K562 (cell line): Measurements from ENCODE around the gene ERGIC3. TPM values are rescaled to one million over a fixed set of nuclear protein-coding genes. Genes with fewer than 3 reads are reported as not detected.

Experiments used
- ATAC-seq: fragments of 200-7000 bp; cut with Tn5 transposase; 3 replicates; pipeline ENCODE4 v1.9.1; 2020; ENCODE audit warnings: moderate library complexity
- BruUV-seq: library from RNA; stranded (reverse); fragments of 400-500 nt; replicated peaks from 2 replicates; lab custom pipeline; 2021; lab: Mats Ljungman, UMichigan
- CTCF ChIA-PET: fragments of 300-600 bp; formaldehyde crosslinking; extraction: SDS; loops from one replicate; lab custom pipeline; 2021; ENCODE audit warnings: low intra/inter-chr PET ratio; lab: Yijun Ruan, JAX
- POLR2A ChIA-PET: fragments of 300-600, 350-650 bp; sonication (Branson Sonifier 250); formaldehyde crosslinking; extraction: SDS; loops from one replicate; lab custom pipeline; 2021; ENCODE audit warnings: antibody characterized with exemption, inconsistent platforms; lab: Yijun Ruan, JAX
- DNase-seq, 4 experiments: peaks; one replicate each; pipeline versions ENCODE4 v3.0.0 to v3.0.0-alpha.2; 2011 to 2018; ENCODE audit warnings: low spot score in 3 of 4, mixed read lengths in 3 of 4; ENCODE audit errors: extremely low read depth in 1 of 4
- FAIRE-seq: peaks from 2 replicates; lab custom pipeline; 2011; peaks lifted over from hg19 to GRCh38; lab: Jason Lieb, UNC
- H2AFZ ChIP-seq: 2 replicates; pipeline ENCODE4 v1.6.0; 2011; ENCODE audit warnings: low read depth, low read length, control low read depth, inconsistent platforms
- H3K27ac ChIP-seq: fragments of 200-600 bp; 3 replicates; pipeline ENCODE4 v1.8.0; 2011; ENCODE audit warnings: low read depth, mild to moderate bottlenecking, control low read depth, inconsistent platforms, low read length, moderate library complexity, mixed read lengths; ENCODE audit errors: extremely low read depth
- H3K27me3 ChIP-seq, 2 experiments: fragments of 300-600 bp in 1 of 2; 2 replicates in 1 of 2; 3 replicates in 1 of 2; pipeline versions ENCODE4 v1.6.0 to v1.8.0; 2011; ENCODE audit warnings: inconsistent platforms in 2 of 2, low read length in 2 of 2, mild to moderate bottlenecking in 1 of 2, mixed read lengths in 1 of 2, moderate library complexity in 1 of 2; ENCODE audit not compliant: control insufficient read depth in 2 of 2, insufficient read depth in 2 of 2
- H3K36me3 ChIP-seq: fragments of 300-600 bp; 3 replicates; pipeline ENCODE4 v1.8.0; 2011; ENCODE audit warnings: mild to moderate bottlenecking, low read length, inconsistent platforms; ENCODE audit not compliant: control insufficient read depth, insufficient read depth
- H3K4me1 ChIP-seq, 2 experiments: fragments of 200-600 bp in 1 of 2; replicated peaks in 1 of 2; 2 replicates in 1 of 2; 3 replicates in 1 of 2; pipeline versions ENCODE4 v1.5.1 to v1.8.0; 2011; ENCODE audit warnings: inconsistent platforms in 2 of 2, low read length in 2 of 2, mild to moderate bottlenecking in 1 of 2, mixed read lengths in 1 of 2, moderate library complexity in 1 of 2; ENCODE audit not compliant: control insufficient read depth in 2 of 2, insufficient read depth in 2 of 2
- H3K4me2 ChIP-seq: 2 replicates; pipeline ENCODE4 v1.6.1; 2011; ENCODE audit warnings: low read length, control low read depth, inconsistent platforms, mixed read lengths; ENCODE audit not compliant: insufficient read depth
- H3K4me3 ChIP-seq: fragments of 200-600 bp; sonication (generic), shearing (Covaris generic); 2 replicates; pipeline ENCODE4 v1.5.1; 2016; ENCODE audit warnings: control low read depth, inconsistent platforms
- H3K79me2 ChIP-seq: fragments of 200-600 bp; 3 replicates; pipeline ENCODE4 v1.8.0; 2011; ENCODE audit warnings: low read length, inconsistent platforms; ENCODE audit not compliant: control insufficient read depth, insufficient read depth
- H3K9ac ChIP-seq, 2 experiments: 2 replicates each; pipeline versions ENCODE4 v1.6.0 to v1.6.1; 2011; ENCODE audit warnings: low read depth in 2 of 2, low read length in 2 of 2, control low read depth in 1 of 2, inconsistent platforms in 1 of 2, mild to moderate bottlenecking in 1 of 2, mixed read lengths in 1 of 2; ENCODE audit not compliant: insufficient read depth in 1 of 2
- H3K9me1 ChIP-seq: one replicate; pipeline ENCODE4 v1.6.0; 2011; ENCODE audit warnings: inconsistent platforms, mild to moderate bottlenecking, low read length, moderate library complexity; ENCODE audit not compliant: control insufficient read depth, insufficient read depth
- H3K9me3 ChIP-seq: replicated peaks from 2 replicates; pipeline ENCODE4 v1.5.1; 2011; ENCODE audit warnings: low read depth, low read length, inconsistent platforms; ENCODE audit not compliant: control insufficient read depth, insufficient read depth
- H4K20me1 ChIP-seq: replicated peaks from 2 replicates; pipeline ENCODE4 v1.6.1; 2011; ENCODE audit warnings: low read length, inconsistent platforms, mixed read lengths; ENCODE audit not compliant: control insufficient read depth, insufficient read depth
- ARID3A ChIP-seq: IDR thresholded peaks from 2 replicates; pipeline ENCODE4 v1.6.1; 2012; ENCODE audit warnings: low read depth, low read length, improper control_type of control experiment, borderline replicate concordance
- BACH1 ChIP-seq: fragments of 200-800 bp; sonication (Bioruptor generic); IDR thresholded peaks from 2 replicates; pipeline ENCODE4 v1.6.1; 2016; ENCODE audit warnings: missing genetic modification characterization, missing compliant biosample characterization
- CREB1 ChIP-seq, 2 experiments: sonication (generic) in 1 of 2; formaldehyde crosslinking in 1 of 2; IDR thresholded peaks; 2 replicates each; pipeline versions ENCODE4 v1.6.1 to v1.8.0; 2012 to 2022; ENCODE audit warnings: inconsistent platforms in 1 of 2, mild to moderate bottlenecking in 1 of 2, missing genetic modification reagents in 1 of 2, moderate library complexity in 1 of 2
- KAT7 ChIP-seq: sonication (generic); formaldehyde crosslinking; IDR thresholded peaks from 2 replicates; pipeline ENCODE4 v1.8.0; 2022; ENCODE audit warnings: missing genetic modification reagents, mild to moderate bottlenecking, borderline replicate concordance
- MYBL2 ChIP-seq, 2 experiments: fragments of 450-650 bp in 1 of 2; sonication (generic) in 1 of 2; formaldehyde crosslinking in 1 of 2; IDR thresholded peaks; 2 replicates each; pipeline versions ENCODE4 v1.6.1 to v1.8.1; 2017 to 2022; ENCODE audit warnings: borderline replicate concordance in 1 of 2, inconsistent platforms in 1 of 2, low read depth in 1 of 2, mild to moderate bottlenecking in 1 of 2, missing genetic modification reagents in 1 of 2, moderate library complexity in 1 of 2
- PKNOX1 ChIP-seq: fragments of 450-650 bp; IDR thresholded peaks from 2 replicates; pipeline ENCODE4 v1.6.1; 2016
- SFPQ ChIP-seq: fragments of 200-400 bp; formaldehyde crosslinking; IDR thresholded peaks from 2 replicates; pipeline ENCODE4 v1.6.1; 2017; ENCODE audit warnings: mild to moderate bottlenecking, low read depth, low read length, moderate library complexity
- SIN3A ChIP-seq, 2 experiments: fragments of 150-350 bp in 1 of 2; IDR thresholded peaks; 2 replicates each; pipeline ENCODE4 v1.6.1; 2011 to 2016; ENCODE audit warnings: borderline replicate concordance in 2 of 2, low read depth in 2 of 2, low read length in 2 of 2, mild to moderate bottlenecking in 2 of 2, moderate library complexity in 2 of 2; ENCODE audit not compliant: control insufficient read depth in 1 of 2
- SP2 ChIP-seq: IDR thresholded peaks from 2 replicates; pipeline ENCODE4 v1.6.1; 2011; ENCODE audit warnings: mild to moderate bottlenecking, low read depth, low read length, moderate library complexity; ENCODE audit not compliant: poor library complexity, severe bottlenecking; ENCODE audit errors: extremely low read depth
- STAT5B ChIP-seq: fragments of 250-450 bp; sonication (Bioruptor Pico); IDR thresholded peaks from 2 replicates; pipeline ENCODE4 v1.8.0; 2021; ENCODE audit warnings: mild to moderate bottlenecking, inconsistent platforms
- YY1 ChIP-seq, 3 experiments: IDR thresholded peaks; 2 replicates each; pipeline ENCODE4 v1.6.1; 2011; ENCODE audit warnings: low read length in 2 of 3, mild to moderate bottlenecking in 2 of 3, moderate library complexity in 2 of 3, borderline replicate concordance in 1 of 3, control low read depth in 1 of 3, low read depth in 1 of 3; ENCODE audit not compliant: insufficient read depth in 3 of 3, insufficient replicate concordance in 2 of 3, control insufficient read depth in 1 of 3, insufficient read length in 1 of 3; ENCODE audit errors: extremely low read depth in 1 of 3
- ZBTB9 ChIP-seq: fragments of 450-650 bp; formaldehyde crosslinking; IDR thresholded peaks from 2 replicates; pipeline ENCODE4 v1.4.0; 2020; ENCODE audit warnings: mild to moderate bottlenecking, moderate library complexity
- ZNF589 ChIP-seq: fragments of 200-800 bp; sonication (Bioruptor generic); IDR thresholded peaks from 2 replicates; pipeline ENCODE4 v1.6.1; 2016; ENCODE audit warnings: low read depth, missing genetic modification characterization, missing compliant biosample characterization
- WGBS: fragments of 100-300 bp; shearing (Covaris generic); methylation state at CpG from one replicate; pipeline ENCODE4 v1.1.6; 2016; ENCODE audit warnings: low coverage, mixed read lengths; ENCODE audit not compliant: insufficient coverage; ENCODE audit errors: missing lambda C conversion rate; 5-methylcytosine and 5-hydroxymethylcytosine counted together
- in situ Hi-C: fragments of 300-500 bp; cut with MboI; formaldehyde crosslinking; loops from 4 replicates; pipeline ENCODE4 v1.15.0; 2018; ENCODE audit warnings: inconsistent platforms, mixed read lengths
- intact Hi-C: fragments of 100-400 bp; cut with micrococcal nuclease; formaldehyde crosslinking; loops from 2 replicates; pipeline ENCODE4 v1.14.2; 2022
- polyA plus RNA-seq, 8 experiments: library from polyadenylated mRNA; depleted of rRNA in 4 of 8; stranded (reverse) in 5 of 8; unstranded in 3 of 8; fragments of >200 nt; fragmentation: Nextera tagmentation in 2 of 8; fragmentation: Illumina TruSeq in 1 of 8; extraction: Ambion mirVana in 2 of 8; extraction: Trizol in 1 of 8; gene quantifications; 2 replicates each; pipeline versions ENCODE4 v1.2.1 to v1.2.3, GENCODE V29; 2011 to 2014; ENCODE audit warnings: inconsistent platforms in 1 of 8, missing spikeins in 1 of 8
- total RNA-seq, 7 experiments: library from RNA; depleted of rRNA in 6 of 7; stranded (reverse); fragments of >200 nt in 6 of 7; fragmentation: Illumina TruSeq in 2 of 7; extraction: Trizol in 2 of 7; gene quantifications; 2 replicates each; pipeline versions ENCODE4 v1.2.1 to v1.2.3, GENCODE V29; 2011 to 2021; ENCODE audit warnings: low replicate concordance in 1 of 7

The ERGIC3 gene
- total and polyA plus RNA-seq, 9 of the 15 experiments (the other 6 are each of a cell fraction or from before 2014, with no cell fraction given), result 121 to 278 (median 184) TPM

- no peaks in the 10 kb centered on the region for H3K9me1 ChIP-seq
- no peak for TF ChIP-seq ZNF589 (CRISPR knock-in tag)
- TF ChIP-seq ARID3A, result no peak
- no peak for TF ChIP-seq SFPQ
- no peak for TF ChIP-seq MYBL2 (IDR thresholded peaks at IDR 0.05; ENCODE audit: low read depth)
- no peak for TF ChIP-seq MYBL2 (CRISPR knock-in tag; IDR thresholded peaks at IDR 0.05; ENCODE audit: borderline replicate concordance)
- TF ChIP-seq BACH1 (tag), result no peak
- TF ChIP-seq PKNOX1, result no peak
- no peak for TF ChIP-seq SP2
- no peak for TF ChIP-seq STAT5B (CRISPR knock-in tag)
- no peak for TF ChIP-seq SIN3A (IDR thresholded peaks at IDR 0.05; ENCODE audit: borderline replicate concordance in 2 of 2, control insufficient read depth in 1 of 2, low read depth in 2 of 2, low read length in 2 of 2)
- no peak for TF ChIP-seq KAT7
- TF ChIP-seq YY1 (IDR thresholded peaks at IDR 0.05; ENCODE audit: borderline replicate concordance in 1 of 3, control insufficient read depth in 1 of 3, extremely low read depth in 1 of 3, insufficient read depth in 3 of 3, insufficient read length in 1 of 3, insufficient replicate concordance in 2 of 3, low read depth in 1 of 3, low read length in 2 of 3), result no peak
- no peak for TF ChIP-seq CREB1 (IDR thresholded peaks at IDR 0.05)
- TF ChIP-seq CREB1 (CRISPR knock-in tag; IDR thresholded peaks at IDR 0.05), result no peak
- no peak for TF ChIP-seq ZBTB9
- H3K4me3 ChIP-seq, result no peak overlapping the region
- H3K27ac ChIP-seq, result no peak overlapping the region
- WGBS, result 92% methylated on average over 3 of the region's 3 CpGs
- no peak overlapping the region for H3K4me2 ChIP-seq
- no peak overlapping the region for H2AFZ ChIP-seq
- FAIRE-seq (no peak), DNase-seq (no peak), ATAC-seq (no peak)
- no peaks in the 10 kb centered on the region for H3K27me3 ChIP-seq
- CTCF ChIA-PET, result no interaction called here
- H3K36me3 ChIP-seq, result peaks cover 85% of the 10 kb centered on the region
- BruUV-seq, result no TSS peak
- POLR2A ChIA-PET, result no interaction called here
- H3K4me1 ChIP-seq, result no peaks in the 10 kb centered on the region
- intact Hi-C loops, result no loop called here
- H3K79me2 ChIP-seq, result no peaks in the 10 kb centered on the region
- in situ Hi-C loops, result no loop called here
- H3K9me3 ChIP-seq, result no peaks in the 10 kb centered on the region
- no peak overlapping the region for H3K9ac ChIP-seq
- no peaks in the 10 kb centered on the region for H4K20me1 ChIP-seq
Observed at GRCh38 chr20:35496481-35496880, 45.4 kb upstream of the ERGIC3 start.
